Fibroblast of the aortic adventitia (primary cell): ENCODE measurements around the gene RPS6KA2. TPM values are rescaled to one million over a fixed set of nuclear protein-coding genes. Genes with fewer than 3 reads are reported as not detected.

ENCODE experiments used
- DNase-seq: peaks from one replicate; pipeline ENCODE4 v3.0.0-alpha.2; 2010; ENCODE audit warnings: low read depth
- H3K4me3 ChIP-seq: 2 replicates; pipeline ENCODE4 v1.5.1; 2011; ENCODE audit warnings: low read depth, mild to moderate bottlenecking, control low read depth, low read length, moderate library complexity
- total RNA-seq: library from RNA; depleted of rRNA; stranded (reverse); fragments of >200 nt; gene quantifications from 2 replicates; pipeline ENCODE4 v1.2.3, GENCODE V29; 2012; ENCODE audit warnings: low replicate concordance
- TF ChIP-seq, protein P1 (sequence below): IDR thresholded peaks from 2 replicates; pipeline ENCODE4 v1.5.1; 2011; ENCODE audit warnings: mild to moderate bottlenecking, low read length, control low read depth, inconsistent platforms; ENCODE audit not compliant: insufficient read depth

The RPS6KA2 gene
- total RNA-seq, 1 donor, result 89.7 TPM

DNA sequence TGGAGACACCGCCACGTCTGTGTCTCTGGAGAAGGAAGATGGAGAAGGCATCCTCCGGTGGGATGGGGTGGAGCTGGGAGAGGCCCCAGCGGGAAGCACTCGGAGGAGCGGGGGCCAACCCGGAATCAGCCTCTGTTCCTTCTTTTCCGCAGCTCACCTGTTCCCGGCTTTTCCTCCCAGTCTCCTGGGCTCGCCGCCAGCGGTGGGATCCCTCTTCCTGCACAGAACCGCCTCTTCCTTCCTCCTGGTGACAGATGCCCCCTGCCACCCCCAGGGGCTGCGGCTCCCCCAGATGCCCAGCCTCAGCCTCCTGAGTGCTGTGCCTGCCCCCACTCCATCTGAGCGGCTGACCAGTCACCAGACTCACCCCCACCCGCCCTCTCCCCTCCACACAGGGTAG lies 63.9 kb downstream of the RPS6KA2 start:
- DNase-seq, result no peak
- TF ChIP-seq, protein P1, sequence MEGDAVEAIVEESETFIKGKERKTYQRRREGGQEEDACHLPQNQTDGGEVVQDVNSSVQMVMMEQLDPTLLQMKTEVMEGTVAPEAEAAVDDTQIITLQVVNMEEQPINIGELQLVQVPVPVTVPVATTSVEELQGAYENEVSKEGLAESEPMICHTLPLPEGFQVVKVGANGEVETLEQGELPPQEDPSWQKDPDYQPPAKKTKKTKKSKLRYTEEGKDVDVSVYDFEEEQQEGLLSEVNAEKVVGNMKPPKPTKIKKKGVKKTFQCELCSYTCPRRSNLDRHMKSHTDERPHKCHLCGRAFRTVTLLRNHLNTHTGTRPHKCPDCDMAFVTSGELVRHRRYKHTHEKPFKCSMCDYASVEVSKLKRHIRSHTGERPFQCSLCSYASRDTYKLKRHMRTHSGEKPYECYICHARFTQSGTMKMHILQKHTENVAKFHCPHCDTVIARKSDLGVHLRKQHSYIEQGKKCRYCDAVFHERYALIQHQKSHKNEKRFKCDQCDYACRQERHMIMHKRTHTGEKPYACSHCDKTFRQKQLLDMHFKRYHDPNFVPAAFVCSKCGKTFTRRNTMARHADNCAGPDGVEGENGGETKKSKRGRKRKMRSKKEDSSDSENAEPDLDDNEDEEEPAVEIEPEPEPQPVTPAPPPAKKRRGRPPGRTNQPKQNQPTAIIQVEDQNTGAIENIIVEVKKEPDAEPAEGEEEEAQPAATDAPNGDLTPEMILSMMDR, result no peak
- H3K4me3 ChIP-seq, result no peak overlapping the region

DNA sequence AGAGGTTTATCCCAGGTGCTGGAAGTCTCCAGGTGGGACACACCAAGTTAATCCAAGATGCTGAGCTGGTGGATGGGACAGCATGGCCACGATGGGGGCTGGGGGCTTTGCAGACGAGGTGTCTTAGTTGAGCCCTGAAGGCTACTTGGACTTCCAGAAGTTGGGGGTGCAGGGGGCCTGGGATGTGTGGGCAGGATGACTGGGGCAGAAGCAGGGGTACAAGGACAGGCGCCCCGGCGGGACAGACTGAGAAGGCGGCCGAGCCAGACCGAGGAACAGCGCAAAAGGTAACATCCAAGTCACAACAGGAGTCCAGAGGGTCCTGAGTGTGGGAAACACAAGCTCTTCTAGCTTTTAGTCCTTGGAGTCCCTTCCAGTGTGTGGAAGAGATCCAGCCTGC lies 64.3 kb downstream of the RPS6KA2 start:
- no peak for DNase-seq
- no peak overlapping the region for H3K4me3 ChIP-seq
- TF ChIP-seq, protein P1, result no peak

DNA sequence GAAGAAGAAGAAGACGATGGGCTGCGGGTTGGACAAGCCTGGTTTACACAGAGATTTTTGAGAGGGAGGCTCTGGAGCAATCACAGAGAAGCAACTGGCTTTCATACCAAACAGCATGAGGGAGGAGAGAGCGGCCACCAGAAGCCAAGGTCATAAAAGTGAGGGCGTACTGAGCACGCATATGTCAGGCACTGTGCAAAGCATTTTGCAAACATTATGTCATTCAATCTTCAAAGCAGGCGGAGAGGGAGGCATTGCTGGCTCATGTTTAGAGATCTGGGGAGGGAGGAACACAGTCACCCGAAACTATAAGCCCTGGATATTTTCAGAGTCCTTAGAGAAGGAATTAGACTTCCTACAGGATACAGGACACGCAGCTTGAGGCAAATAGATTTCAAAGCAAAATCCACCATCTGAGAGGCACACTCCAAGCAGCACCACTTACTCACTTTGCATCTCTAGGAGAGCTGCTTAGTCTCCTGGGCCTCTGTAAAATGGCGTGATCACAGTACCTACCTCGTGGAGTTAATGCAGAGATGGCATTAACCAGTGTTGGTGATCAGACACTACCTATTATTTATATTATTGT lies 65.2 kb downstream of the RPS6KA2 start:
- TF ChIP-seq, protein P1, result no peak
- H3K4me3 ChIP-seq, result no peak overlapping the region
- DNase-seq, result peak; percentile 42

DNA sequence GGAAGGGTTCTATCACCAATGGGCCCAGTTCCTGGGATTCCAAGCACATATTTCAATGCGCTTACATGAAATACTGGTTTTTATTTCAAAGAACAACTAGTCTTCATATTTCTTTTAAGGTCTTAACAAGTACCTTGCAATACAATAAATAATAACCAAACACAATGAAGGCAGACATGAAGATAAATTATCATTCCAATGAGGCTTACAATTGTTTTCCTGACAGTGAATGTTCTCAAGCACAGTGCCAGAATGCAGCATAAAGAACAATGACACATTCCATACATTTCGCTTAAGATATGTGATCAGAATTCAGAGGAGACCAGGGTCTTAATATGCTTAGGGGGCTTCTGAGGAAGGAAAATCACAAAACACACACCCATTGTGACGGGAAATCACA lies 66.8 kb downstream of the RPS6KA2 start:
- no peak for DNase-seq
- TF ChIP-seq, protein P1, result no peak
- H3K4me3 ChIP-seq, result no peak overlapping the region

DNA sequence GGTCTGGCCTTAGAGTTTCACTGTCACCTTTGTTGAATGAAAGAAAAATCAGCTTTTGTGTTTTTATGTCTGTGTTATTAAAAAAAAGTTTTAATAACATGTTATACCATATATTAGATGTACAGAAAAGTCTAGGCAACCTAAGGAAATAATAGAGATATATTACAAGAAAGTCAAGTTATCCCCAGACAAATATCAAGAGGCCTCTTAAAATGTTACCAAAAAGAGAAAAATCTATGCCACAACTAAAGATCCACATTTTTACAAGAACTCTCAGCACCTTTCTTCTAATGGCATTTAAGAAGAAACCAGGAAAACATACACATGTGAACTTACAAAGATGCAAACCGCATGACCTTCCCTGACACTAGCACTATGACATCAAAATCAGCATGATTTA lies 67.4 kb downstream of the RPS6KA2 start:
- DNase-seq, result no peak
- H3K4me3 ChIP-seq, result no peak overlapping the region
- TF ChIP-seq, protein P1, result no peak

DNA sequence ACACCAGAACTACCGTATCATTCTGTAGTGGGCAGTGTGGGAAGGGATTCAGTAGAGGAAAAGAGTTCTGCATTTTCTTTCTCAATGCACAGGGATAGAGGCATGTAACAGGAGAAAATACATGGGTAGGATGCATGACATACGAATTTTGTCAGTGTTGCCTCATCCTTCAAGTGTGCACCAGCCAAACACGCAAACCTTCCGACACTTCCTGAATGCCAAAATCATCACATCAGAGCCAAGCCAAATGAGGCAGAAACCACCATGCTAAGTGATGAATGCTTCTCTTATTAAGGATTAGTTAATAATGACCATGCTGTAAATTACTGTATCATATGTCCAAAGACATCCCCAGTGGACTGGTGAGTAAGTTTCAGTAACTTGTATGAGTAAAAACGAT lies 67.8 kb downstream of the RPS6KA2 start:
- TF ChIP-seq, protein P1, result no peak

More for the DNA sequence above, 67.8 kb downstream of the RPS6KA2 start:
- DNase-seq, result peak; percentile 85
- no peak overlapping the region for H3K4me3 ChIP-seq
